GM12891 (cell line): ENCODE data around the gene UBA7.

Source experiments
- POLR2A ChIP-seq: IDR thresholded peaks from 2 replicates; pipeline ENCODE4 v1.6.1; 2011; ENCODE audit warnings: low read depth, low read length, control low read depth
- POLR2AphosphoS5 ChIP-seq: IDR thresholded peaks from 2 replicates; pipeline ENCODE4 v1.6.1; 2011; ENCODE audit warnings: low read depth, low read length, control low read depth
- TAF1 ChIP-seq: IDR thresholded peaks from 2 replicates; pipeline ENCODE4 v1.6.1; 2011; ENCODE audit warnings: low read depth, low read length, control low read depth

DNA sequence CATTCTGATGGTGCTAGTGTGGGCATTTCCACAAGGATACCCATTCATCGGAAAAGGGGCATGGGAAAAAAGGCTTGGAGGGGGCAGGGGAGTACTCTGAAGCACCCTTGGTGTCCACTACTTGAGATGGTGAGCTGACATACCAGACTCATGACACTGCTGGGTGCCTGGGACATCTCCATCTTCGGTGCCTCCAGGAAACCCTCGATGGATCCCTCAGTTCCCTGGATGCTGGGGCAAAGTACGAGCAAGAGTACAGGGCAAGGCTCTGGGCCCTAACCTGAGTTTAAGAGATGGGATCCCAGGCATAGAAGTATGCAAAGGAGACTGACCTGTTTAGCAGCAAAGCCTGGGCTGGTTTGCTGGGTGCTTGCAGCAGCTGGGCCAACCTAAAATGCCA is 22.2 kb downstream of the UBA7 start:
- TF ChIP-seq POLR2A (no peak), POLR2AphosphoS5 (no peak), TAF1 (no peak)
